GM21723 (cell line): ENCODE data around the gene FIGLA.

Experiments used
- ATAC-seq: cut with Tn5 transposase; IDR thresholded peaks from one replicate; pipeline ENCODE4 v1.9.1; 2021; ENCODE audit warnings: mild to moderate bottlenecking, moderate library complexity; ENCODE audit not compliant: unreplicated experiment

FIGLA gene

GRCh38 chr2:70776266-70776665, 14.2 kb downstream of the FIGLA start:
- no peak for ATAC-seq

DNA sequence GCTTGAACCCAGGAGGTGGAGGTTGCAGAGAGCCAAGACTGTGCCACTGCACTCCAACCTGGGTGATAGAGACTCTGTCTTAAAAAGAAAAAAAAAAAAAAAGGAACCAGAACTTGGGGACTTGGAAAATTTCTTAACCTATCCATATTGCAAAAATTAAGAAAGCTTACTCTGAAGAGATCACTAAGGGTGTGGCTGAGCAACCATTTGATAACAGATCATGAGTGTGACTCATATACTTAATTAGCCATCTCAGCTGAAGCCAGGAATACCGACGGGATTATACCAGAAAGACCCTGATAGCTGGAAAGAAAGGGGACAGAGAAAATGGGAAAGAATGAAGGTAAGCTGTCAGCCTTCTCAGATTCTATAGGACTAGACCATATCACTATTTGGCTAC, 15.3 kb downstream of the FIGLA start:
- no peak for ATAC-seq

- no peak for ATAC-seq
Observed at GRCh38 chr2:70772486-70773155, 17.8 kb downstream of the FIGLA start.

DNA sequence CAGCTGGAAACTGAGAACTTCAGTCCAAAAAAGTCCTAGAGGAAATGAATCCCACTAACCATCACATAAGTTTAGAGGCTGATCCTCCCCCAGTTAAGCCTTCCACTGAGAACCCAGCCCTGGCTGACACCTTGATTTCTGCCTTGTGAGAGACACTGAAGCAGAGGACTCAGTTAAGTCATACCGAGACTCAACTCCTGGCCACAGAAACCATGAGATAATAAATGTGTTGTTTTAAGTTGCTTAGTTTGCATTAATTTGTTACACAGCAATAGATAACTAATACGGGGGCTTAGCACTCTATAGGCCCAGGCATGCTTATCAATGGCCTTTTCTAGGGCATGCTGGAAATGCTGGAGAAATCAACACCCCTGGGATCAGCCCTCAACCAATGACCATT, 19.0 kb downstream of the FIGLA start:
- ATAC-seq: no peak

DNA sequence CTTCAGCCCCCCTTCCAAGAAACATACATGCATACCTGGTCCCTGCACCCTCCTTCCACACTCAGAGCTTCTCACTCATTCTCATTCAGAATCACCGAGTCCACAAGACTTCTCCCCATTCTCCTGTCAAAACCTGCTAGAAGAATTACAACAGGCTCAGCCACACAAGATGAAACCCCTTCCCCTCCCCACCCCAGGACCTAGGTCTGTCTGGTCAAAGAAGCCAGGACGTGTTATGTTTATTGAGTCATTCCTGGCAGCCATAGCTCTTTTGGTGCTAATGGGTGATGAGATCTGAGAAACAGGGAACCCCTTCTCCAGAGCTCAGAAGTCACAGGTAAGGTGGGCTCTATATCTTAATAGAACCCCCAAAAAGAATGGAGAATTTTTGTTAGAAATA, 21.0 kb downstream of the FIGLA start:
- no peak for ATAC-seq

DNA sequence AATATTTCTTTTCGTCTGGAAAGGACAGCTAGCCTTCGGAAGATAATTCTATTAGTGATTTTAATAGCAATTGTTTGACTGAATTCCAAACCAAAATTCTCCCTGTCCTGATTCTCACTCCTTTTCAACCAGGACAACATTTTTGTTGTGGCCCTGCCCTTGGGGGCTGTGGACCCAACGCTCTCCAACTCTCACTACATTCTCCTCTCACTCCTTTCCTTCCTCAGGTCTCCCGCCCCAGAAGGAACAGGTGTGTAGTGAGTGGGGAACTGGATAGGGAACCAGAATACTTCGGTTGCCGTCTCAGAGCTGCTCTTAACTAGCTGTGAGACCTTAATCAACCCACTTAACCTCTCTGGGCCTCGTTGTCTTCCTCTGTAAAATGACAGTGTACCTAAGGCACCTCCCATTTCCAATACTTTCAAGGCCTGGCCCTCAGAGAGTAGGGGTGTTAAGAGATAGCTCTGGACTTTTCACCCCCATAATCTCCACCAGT, 21.8 kb downstream of the FIGLA start:
- no peak for ATAC-seq

- ATAC-seq: no peak
Observed at GRCh38 chr2:70767699-70768589, 22.5 kb downstream of the FIGLA start, which contains the start of gene ADD2. Gene ADD2, minus strand, starts transcription at chr2:70768200. Its CDS starts 61,792 bp downstream, at chr2:70706408.

DNA sequence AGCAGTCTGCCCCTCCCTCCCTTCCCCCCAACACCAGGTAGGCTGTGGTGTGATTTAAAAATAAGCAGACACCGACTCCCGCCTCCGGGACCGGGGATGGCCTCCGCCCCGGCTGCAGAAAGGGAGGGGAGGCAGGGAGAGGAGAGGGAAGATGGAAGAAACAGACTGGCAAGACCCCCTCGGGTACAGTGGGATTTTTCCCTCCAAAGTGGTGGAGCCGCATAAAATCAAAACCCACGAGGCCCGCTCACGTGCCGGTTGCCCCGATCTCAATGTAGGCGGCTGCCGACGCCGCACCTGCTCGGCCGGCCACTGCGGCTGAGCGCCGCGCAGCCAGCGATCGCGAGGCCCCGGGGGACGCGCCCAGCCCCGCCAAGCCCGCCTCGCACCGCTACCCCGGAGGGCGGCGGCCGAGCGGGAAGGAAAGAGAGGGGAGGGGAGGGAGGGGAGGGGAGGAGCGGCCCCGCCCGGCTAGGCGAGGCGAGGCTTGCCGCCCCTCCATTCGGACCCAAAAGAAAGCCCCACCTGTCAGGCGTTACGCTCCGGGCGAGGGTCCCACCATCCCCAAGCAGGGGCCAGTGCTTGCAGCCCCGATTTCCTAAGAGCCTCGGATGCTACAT, 23.3 kb downstream of the FIGLA start:
- no peak for ATAC-seq

DNA sequence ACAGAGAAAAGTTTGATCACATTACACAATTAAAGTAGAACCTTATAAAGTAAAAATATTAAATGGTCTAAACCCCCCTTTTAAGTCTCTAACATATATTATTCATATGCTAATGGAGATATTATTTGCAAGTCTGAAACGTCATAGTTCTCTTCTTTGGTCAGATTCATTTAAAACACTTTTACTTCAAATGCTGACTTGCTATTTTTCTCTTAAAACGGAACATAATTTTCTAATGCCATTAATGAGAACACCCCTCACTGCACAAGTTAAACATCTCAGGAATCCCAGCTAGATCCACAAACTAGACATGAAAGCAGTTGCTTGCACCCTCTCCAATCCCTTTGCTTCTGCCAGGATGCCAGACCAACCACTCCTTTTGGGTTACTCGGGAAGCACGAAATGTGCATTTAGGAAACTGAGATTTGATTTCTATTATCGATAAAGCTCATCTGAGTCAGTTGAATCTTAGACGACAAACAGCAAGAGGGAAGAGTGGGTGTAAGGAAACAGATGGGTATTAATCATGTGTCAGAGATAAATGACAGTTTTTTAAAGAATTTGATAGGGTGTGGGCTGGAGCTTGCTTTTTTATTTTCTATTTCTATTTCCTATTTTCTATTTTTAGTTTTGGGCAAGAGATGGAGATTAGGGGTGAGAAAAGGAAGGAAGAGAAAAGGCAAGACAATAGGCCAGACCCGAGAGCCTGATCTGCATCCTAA, 23.9 kb downstream of the FIGLA start:
- no peak for ATAC-seq

DNA sequence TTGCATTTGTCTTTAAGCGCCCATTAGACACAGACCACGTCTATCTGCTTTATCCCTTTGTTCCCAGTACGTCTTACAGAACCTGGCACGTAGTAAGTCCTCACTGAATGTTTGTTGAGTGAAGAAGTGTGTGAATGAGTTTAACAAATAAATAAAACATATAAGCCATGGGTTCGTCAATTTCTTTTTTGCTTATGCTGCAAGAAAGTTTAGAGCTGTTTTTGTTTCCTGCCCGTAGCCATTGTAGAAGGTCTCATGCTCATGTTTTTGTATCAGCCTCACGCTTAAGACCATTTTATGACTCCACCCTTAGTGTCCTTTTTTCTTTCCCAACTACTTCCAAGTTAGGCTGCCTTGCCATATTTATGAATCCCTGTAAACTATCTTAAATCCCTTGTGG, 24.9 kb downstream of the FIGLA start:
- no peak for ATAC-seq

DNA sequence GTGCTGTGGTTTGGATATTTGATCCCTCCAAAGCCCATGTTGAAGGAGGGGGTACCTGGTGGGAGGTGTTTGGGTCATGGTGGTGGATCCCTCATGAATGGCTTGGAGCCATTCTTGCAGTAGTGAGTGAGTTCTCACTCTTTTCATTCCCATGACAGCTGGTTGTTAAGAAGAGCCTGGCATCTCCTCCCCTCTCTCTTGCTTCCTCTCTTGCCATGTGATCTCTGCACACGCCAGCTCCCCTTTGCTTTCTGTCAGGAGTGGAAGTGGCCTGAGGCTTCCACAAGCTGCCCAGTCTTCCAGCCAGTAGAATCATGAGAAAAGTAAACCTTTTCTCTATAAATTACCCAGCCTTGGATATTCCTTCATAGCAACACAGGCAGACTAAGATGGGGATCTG, 31.0 kb downstream of the FIGLA start:
- ATAC-seq: no peak

DNA sequence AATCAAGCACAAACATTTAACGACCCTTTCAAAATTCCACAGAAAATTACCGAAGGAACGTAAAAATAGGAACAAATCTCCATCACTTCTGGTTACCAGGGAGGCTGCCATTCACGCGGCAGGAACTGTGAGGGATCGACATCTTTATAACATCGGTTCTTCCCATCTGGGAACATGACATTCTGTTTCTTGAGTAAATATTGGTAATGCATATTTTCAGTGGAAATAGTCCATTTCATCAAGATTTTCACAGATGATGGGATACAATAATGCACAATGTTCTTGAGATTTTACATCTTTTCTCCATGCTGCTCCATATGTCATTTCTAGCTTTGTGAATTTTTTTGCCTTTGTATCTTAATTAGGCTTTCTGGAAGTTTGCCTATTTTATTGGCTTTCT, 32.5 kb downstream of the FIGLA start:
- ATAC-seq: no peak

- ATAC-seq: no peak
Observed at GRCh38 chr2:70757360-70757759, 33.1 kb downstream of the FIGLA start.

- ATAC-seq: no peak
Observed at GRCh38 chr2:70756128-70756527, 34.3 kb downstream of the FIGLA start.

GRCh38 chr2:70753902-70754301, 36.5 kb downstream of the FIGLA start:
- ATAC-seq: no peak

GRCh38 chr2:70753031-70753430, 37.4 kb downstream of the FIGLA start:
- no peak for ATAC-seq

- no peak for ATAC-seq
Observed at GRCh38 chr2:70752396-70752795, 38.0 kb downstream of the FIGLA start.

DNA sequence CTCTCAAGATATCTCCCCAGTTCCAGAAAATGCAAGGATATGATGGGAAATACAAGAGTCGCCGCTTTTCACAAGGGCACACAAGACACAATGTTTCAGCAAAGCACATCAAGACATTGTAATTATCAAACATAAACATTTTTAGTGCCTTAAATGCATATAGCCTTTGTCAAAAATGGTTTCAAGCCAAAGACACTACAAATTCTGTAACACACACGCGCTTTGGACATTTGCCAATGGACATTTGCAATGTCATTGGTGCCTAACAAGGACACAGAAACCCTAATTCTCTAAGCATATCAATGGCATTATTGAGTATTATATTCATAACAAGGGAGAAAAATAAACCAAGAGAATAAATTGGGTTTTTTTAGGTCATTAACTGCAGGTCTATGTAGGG, 38.6 kb downstream of the FIGLA start:
- no peak for ATAC-seq

DNA sequence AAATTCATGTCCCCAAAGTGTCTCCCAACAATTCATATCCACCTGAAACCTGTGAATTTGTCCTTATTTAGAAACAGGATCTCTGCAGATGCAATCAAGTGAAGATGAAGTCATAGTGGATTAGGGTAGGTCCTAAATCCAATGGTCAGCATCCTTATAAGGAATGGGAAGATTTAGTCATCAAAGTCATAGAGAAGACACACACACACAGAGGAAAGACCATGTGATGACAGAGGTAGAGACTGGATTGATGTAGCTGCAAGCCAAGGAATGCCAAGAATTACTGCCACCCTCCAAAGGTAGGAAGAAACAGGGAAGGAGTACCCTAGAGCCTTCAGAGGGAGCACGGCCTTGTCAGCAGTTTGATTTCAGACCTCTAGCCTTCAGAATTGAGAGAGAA, 40.1 kb downstream of the FIGLA start:
- no peak for ATAC-seq

DNA sequence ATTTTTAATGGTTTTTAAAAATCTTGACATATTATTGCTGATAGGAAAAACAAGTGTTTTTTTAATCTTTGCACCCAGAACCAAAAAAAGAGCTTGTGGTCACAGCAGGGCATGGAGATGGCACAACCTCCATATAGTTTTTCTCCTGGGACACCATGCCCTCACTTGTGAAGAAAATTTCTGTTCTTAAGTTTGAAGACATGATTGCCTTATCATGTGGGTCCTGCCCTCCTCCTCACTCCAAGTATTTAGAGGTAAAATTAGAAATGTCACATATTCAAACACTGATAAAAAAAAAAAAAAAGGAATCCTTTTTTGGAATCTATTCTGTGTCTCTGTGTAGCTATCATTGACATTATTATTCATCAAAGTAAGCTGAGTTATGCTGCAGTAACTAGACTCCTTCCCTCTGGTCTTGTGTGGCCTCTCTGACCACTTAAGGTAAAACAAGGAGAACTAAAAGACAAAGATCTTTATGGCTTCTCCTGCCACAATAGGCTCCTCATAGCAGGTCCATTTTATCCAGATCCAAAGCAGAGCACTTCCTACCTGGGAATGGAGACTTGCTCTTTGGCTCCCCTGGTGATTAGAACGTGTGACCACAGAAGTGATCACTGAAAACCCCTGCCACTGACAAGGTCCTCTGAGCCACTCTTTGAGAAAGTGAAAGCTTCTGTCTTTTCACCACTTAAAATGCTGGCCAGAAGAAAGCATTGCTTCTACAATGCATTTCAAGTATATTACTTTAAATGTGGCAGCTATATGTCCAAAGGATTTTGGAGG, 42.2 kb downstream of the FIGLA start:
- no peak for ATAC-seq
